ENCODE data around the gene MAML2.

MAML2 gene

GRCh38 chr11:96079691-96080090, 263.3 kb downstream of the MAML2 start:
- no peak for DNase-seq (ENCODE audit: low read depth in 2 of 3, low spot score in 1 of 3)

- DNase-seq (ENCODE audit: low read depth in 2 of 3, low spot score in 1 of 3) = peak in 1 of 3 donors; percentile 37
Observed at GRCh38 chr11:96075532-96075959, 267.4 kb downstream of the MAML2 start.

GRCh38 chr11:96074551-96075310, 268.3 kb downstream of the MAML2 start:
- no peak for DNase-seq (ENCODE audit: low read depth in 2 of 3, low spot score in 1 of 3)

- no peak for DNase-seq (ENCODE audit: low read depth in 2 of 3, low spot score in 1 of 3)
Observed at GRCh38 chr11:96073536-96073935, 269.5 kb downstream of the MAML2 start.

GRCh38 chr11:96072592-96072991, 270.4 kb downstream of the MAML2 start:
- DNase-seq (ENCODE audit: low read depth in 2 of 3, low spot score in 1 of 3) = no peak

- no peak for DNase-seq (ENCODE audit: low read depth in 2 of 3, low spot score in 1 of 3)
Observed at GRCh38 chr11:96070453-96070852, 272.5 kb downstream of the MAML2 start.

GRCh38 chr11:96067160-96067559, 275.8 kb downstream of the MAML2 start:
- DNase-seq (ENCODE audit: low read depth in 2 of 3, low spot score in 1 of 3) = no peak

GRCh38 chr11:96065379-96065778, 277.6 kb downstream of the MAML2 start:
- DNase-seq (ENCODE audit: low read depth in 2 of 3, low spot score in 1 of 3) = no peak

- no peak for DNase-seq (ENCODE audit: low read depth in 2 of 3, low spot score in 1 of 3)
Observed at GRCh38 chr11:96063886-96064285, 279.1 kb downstream of the MAML2 start.

GRCh38 chr11:96063053-96063452, 279.9 kb downstream of the MAML2 start:
- no peak for DNase-seq (ENCODE audit: low read depth in 2 of 3, low spot score in 1 of 3)

GRCh38 chr11:96062134-96062533, 280.9 kb downstream of the MAML2 start:
- DNase-seq (ENCODE audit: low read depth in 2 of 3, low spot score in 1 of 3) = no peak

GRCh38 chr11:96061730-96062129, 281.3 kb downstream of the MAML2 start:
- no peak for DNase-seq (ENCODE audit: low read depth in 2 of 3, low spot score in 1 of 3)

GRCh38 chr11:96061069-96061468, 281.9 kb downstream of the MAML2 start:
- DNase-seq (ENCODE audit: low read depth in 2 of 3, low spot score in 1 of 3) = no peak

- DNase-seq (ENCODE audit: low read depth in 2 of 3, low spot score in 1 of 3) = no peak
Observed at GRCh38 chr11:96057502-96057901, 285.5 kb downstream of the MAML2 start.

- no peak for DNase-seq (ENCODE audit: low read depth in 2 of 3, low spot score in 1 of 3)
Observed at GRCh38 chr11:96056576-96056975, 286.4 kb downstream of the MAML2 start.

GRCh38 chr11:96055706-96056387, 287.1 kb downstream of the MAML2 start:
- DNase-seq (ENCODE audit: low read depth in 2 of 3, low spot score in 1 of 3) = no peak

- no peak for DNase-seq (ENCODE audit: low read depth in 2 of 3, low spot score in 1 of 3)
Observed at GRCh38 chr11:96054870-96055705, 287.9 kb downstream of the MAML2 start.

GRCh38 chr11:96052921-96053651, 289.9 kb downstream of the MAML2 start:
- DNase-seq (ENCODE audit: low read depth in 2 of 3, low spot score in 1 of 3) = no peak

- DNase-seq (ENCODE audit: low read depth in 2 of 3, low spot score in 1 of 3) = no peak
Observed at GRCh38 chr11:96051820-96052219, 291.2 kb downstream of the MAML2 start.

- DNase-seq (ENCODE audit: low read depth in 2 of 3, low spot score in 1 of 3) = no peak
Observed at GRCh38 chr11:96050435-96051182, 292.4 kb downstream of the MAML2 start.
